HG03342 (cell line): ENCODE data around the gene SPAG8.

Experiments
- ATAC-seq: cut with Tn5 transposase; IDR thresholded peaks from one replicate; pipeline ENCODE4 v1.9.1; 2021; ENCODE audit warnings: mild to moderate bottlenecking, moderate library complexity; ENCODE audit not compliant: unreplicated experiment

The SPAG8 gene

DNA sequence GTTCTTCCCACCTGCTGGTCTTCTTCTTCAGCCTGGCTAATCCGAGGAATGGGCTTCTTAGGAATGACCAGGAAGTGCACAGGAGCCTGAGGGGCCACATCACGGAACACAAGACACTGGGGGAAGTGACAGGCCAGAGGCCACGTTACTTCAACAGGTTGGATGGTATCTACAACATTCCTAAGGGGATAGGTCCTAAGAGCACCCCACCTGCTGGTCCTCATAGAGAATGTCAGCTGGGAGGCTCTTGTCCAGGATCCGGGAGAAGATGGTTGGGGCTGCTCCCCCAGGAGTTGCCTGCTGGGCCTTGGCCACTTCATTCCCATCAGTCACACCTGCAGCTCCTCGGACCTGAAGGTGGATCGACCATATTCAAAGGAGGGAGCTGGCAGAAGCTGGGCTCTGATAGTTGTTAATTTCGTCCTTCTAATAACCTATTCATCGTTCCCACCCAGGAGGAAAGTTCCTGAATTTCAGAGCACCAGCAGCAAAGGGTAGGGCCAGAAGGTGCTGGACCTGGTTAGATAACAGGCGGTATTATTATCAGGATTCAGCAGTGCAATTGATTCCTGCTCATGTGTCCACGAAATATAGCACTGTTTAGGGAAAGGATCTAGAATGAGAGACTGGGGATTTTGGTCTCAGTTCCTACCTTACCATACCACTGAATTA is 1.5 kb upstream of the SPAG8 start:
- no peak for ATAC-seq

DNA sequence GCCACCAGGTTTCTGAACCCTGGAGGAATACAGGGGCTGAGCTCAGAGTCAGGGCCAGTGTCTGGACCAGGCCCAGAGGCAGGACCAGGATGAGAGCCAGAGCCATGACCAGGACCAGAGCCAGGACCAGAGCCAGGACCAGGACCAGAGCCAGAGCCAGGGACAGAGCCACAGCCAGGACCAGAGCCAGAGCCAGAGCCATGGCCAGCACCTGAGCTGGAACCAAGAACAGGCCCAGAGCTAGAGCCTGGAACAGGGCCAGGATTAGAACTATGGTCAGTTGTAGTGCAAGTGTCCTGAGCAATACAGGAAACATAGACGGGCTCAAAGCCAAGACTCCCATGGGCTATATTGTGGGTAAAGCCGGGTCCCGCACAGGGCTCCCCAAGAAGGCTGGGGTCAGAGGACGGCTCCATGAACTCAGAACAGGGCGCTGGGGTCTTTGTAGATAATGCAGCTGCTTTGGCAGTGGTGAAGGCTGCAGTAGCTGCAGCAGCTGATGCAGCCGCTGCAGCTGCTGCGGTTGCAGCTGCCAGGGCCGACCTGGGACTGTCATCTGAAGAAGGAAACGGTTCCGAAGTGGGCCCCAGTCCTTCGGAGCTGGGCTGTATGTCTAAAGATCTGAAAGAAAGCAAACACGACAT is 559 bp downstream of the SPAG8 start:
- no peak for ATAC-seq

DNA sequence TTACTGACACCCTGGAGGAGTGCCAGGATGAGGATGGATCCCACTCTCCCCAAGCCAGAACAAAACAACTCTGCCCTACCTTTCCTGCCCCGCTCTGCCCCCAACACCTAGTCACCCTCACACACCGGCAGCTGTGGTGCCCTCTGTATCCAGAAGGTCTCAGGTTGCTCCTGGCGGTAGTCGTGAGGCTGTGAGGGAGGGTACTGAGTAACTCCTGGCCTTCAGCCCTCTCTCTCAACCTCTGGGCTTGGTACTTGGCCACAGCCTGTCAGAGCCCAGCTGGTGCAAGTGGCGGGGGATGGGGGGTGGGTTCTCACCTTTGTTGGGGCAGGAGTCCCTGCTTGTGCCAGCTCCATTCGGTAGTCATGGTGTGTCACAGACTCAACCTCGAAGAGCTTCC is 1.9 kb downstream of the SPAG8 start:
- no peak for ATAC-seq

DNA sequence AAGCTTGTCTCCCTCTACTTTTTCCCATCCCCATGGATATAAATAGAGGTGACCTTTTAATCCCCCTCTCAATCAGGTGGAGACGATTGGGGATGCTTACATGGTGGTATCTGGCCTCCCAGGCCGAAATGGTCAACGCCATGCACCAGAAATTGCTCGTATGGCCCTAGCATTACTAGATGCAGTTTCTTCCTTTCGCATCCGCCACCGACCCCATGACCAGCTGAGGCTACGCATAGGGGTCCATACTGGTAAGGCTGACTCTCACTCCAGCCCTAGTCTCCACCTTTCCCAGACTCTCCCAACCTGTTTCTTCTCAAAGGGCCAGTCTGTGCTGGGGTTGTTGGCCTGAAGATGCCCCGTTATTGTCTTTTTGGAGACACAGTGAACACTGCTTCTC is 3.6 kb downstream of the SPAG8 start:
- no peak for ATAC-seq

- ATAC-seq, result no peak
These were observed 6.0 kb downstream of the SPAG8 start for GRCh38 chr9:35806101-35806500.

DNA sequence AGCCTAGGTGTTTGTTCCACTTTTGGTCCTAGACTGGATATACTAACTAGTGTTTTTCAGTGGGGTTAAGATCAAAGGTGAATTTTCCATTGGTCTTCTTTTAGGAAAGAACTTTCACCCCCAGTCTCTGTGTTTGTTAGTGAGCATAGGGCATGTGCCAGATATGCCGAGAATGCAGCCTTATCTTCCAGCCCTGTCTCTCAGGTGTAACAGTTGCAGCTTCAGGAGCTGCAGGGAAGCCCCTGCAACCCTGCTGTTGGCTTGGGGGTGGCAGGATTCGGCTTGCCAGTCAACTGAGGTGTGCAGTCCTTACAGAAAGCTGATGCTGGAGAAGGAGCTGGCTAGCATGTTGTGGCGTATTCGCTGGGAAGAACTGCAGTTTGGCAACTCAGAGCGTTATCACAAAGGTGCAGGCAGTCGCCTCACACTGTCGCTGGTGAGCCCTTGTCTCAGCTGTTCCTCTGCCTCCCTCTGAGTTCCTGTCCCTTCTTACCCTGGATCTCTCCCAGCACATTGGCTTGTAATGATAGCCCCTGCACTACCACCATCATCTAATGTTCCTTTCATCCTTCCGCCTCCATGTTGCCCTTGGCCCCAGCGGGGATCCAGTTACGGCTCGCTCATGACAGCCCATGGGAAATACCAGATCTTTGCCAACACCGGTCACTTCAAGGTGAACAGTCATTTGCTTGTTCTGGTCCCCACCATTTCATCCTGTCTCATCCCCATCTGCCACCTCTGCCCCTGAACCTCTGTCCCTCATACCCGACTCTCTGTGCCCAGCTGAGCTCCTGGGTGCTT is 10.5 kb downstream of the SPAG8 start:
- ATAC-seq, result no peak

DNA sequence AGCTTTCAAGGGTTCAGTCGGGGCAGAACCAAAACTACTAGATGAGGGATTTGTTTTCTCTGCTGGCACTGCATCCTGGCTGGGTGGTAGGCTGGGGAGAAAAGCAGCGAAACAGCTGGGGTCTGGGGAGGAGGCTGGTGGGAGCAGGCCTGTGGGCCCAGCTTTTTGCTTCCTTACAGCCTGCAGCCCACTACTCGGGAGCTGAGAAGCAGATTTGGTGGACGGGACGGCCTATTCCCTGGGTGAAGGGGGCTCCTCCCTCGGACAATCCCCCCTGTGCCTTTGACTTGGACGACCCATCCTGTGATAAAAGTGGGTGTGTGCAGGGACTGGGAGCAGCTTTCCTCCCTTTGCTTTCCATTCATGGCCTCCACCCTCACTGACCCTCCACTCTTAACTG is 11.5 kb downstream of the SPAG8 start:
- ATAC-seq, result no peak

DNA sequence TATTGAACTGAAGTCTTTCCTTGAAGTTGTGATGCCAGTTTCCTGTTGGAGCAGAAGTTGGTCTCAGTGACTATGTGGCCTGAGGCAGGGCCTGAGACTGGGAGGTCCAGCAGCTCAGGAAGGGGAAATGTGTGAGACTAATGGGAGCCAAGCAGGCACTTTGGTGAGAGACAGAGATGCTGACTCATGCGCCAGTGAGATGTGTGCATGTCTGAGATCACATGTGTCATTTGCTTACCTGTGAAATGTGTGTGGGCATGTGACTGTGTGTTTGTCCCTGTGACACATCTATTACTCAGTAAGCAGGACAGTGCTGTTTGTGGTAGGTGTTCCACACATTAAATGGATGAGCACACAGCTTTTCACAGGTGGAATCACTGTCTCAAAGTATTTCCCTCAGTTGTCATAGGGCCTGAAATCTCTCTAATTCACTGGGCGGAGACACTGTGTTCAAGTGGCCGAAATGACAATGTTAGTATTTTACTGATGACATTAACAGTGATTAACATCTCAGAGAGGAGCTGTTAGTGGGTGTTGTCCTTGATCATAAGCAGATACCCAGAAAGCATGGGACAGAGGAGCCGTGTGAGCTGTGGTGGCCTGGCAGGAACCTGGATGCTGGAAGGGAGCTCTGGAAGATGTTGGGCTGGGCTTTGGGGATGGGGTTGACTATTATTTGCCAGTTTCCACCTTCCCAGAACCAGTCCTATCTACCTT is 13.2 kb downstream of the SPAG8 start:
- no peak for ATAC-seq

- no peak for ATAC-seq
These were observed 14.6 kb downstream of the SPAG8 start for GRCh38 chr9:35797311-35798109.

DNA sequence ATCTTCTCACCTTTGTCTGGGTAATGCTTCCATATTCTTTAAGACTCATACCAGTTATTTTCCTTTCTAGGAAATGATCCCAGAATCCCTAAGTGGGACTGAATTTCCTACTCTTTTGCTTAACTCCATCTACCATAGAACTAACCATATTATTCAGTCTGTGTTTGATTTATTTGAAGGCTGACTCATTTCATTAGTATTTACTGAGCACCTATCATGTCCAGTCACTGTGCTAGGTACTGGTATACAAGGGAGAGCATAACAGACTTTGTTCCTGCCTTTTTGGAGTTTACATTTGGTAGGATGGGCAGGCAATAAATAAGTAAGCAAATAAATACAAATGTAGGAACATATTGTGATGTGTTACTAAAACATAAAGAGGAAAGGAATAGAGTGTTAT is 16.4 kb downstream of the SPAG8 start:
- ATAC-seq, result no peak

- no peak for ATAC-seq
These were observed 18.6 kb downstream of the SPAG8 start for GRCh38 chr9:35793461-35793860.

DNA sequence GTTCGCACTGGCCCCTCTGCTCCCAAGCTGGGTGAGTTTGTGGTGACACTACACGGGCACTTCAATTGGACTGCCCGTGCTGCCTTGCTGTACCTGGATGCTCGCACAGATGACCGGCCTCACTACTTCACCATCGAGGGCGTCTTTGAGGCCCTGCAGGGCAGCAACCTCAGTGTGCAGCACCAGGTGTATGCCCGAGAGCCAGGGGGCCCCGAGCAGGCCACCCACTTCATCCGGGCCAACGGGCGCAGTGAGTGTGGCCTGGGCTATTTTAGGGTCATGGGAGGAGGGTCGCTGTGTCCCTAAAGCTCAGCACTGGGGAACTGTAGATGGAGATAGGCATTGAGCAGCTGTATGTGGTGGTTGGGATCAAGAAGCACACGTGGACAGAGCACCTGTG is 19.2 kb downstream of the SPAG8 start:
- no peak for ATAC-seq

DNA sequence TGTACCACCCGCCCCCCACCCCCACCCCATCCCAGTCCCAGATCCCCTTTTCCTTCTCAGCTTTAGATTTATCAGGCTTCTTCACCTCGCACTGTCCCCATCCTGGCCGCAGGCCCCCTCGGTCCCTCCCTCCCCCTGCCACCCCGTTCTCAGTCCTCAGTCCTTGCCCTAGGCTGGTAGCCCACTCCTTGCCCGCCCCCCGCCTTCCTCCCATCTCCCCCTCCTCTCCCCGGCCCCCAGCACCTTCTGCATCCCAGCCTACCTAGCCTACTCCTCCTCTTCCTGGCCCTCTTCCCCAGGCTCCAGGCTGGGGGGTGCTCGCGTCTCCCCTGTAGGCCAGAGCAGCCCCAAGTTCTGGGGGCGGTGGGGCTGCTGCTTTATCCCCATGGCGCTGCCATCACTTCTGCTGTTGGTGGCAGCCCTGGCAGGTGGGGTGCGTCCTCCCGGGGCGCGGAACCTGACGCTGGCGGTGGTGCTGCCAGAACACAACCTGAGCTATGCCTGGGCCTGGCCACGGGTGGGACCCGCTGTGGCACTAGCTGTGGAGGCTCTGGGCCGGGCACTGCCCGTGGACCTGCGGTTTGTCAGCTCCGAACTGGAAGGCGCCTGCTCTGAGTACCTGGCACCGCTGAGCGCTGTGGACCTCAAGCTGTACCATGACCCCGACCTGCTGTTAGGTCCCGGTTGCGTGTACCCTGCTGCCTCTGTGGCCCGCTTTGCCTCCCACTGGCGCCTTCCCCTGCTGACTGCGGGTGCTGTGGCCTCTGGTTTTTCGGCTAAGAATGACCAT is 19.8 kb downstream of the SPAG8 start:
- ATAC-seq, result no peak

DNA sequence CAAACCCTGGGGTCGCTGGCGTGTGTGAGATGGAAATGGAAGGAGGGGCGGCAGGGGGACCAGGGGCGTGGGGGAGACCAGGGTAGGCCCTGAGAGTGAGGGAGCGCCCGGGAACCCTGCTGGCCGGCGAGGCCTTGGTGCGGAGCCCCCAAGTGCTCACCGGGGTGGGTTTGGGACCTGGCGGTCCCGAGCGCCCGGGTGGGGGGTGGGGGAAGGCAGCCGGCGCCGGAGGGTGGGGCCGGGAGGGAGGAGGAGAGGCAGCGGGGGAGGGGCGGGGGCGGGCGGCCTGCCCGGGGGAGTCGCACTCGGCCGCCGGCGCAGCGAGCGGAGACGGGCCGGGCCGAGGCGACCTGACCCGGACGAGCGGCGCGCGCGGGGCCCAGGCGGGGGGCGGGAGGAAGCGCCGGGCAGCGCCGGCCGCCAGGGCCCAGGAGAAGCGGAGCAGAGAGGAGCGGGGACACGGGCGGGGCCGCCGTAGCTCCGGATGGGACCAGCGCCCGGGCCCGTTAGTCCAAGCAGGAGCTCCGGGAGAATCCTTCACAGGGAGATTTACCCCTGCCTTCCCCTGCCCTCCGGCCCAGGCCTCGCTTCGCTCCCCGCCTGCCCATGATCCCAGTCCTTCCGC is 20.7 kb downstream of the SPAG8 start, which contains the start of gene NPR2:
NPR2 (plus strand) TSS at position 295 of the 625 bp plus-strand sequence. CDS start 818 bp downstream, outside the sequence.
- no peak for ATAC-seq

DNA sequence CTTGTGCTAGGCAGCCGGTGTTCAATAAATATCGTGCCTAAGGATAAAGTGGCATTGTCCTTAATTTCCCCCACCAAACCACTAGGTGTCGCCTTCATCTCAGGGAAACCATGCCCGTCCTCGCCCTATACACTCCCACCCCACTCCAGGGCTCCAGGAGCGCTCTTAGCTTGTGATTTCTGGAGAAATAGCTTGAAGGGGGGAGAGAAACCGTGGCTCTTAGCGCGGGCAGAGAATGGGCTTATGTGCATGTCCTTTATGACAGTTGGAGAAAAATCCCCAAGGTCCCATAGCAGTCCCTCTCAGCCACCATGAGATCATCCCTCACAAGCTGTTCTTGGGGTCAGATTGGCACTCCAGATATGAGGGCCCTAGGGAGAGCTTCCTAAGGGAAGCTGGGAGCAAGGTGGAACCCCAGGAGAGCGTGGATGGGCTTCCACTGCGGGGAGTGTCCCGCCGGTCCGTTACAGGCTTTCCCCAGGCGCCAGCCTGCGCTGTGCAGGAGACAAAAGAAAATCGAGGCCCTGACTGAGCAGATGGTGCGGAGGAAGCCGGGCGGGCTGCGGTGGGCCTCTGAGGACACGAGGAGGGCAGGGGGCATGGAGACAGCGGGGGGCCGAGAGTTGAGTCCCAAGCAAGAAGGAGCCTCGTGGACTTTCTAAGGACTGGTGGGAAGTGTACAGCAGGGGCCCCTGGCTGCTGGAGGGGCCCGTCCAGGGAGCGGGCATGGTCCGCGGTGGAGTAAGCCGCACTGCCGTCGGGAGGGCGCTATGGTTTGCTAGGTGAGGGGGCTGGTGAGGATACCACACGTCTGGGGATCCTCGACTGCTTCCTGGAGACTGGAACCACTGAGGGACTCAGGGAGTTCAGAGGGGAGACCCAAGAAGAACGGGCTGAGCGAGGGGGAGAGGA is 21.4 kb downstream of the SPAG8 start:
- ATAC-seq, result no peak

DNA sequence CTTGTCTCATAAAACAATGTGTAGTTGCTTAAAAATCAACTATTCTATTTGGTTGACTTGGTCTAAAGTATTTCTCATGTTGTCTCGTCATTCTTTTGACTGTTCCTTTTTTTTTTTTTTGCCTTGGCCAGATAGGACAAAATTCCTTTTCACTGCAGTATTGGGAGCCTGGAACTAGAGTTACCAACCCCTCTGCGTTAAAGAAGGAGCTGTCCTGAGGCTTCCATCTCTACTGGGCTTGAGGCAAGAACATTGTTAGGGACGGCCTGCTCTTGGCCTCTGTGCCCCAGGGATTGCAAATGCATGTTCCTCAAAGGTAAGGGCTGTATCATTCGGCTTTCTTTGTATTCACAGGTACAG is 22.1 kb downstream of the SPAG8 start:
- ATAC-seq, result no peak

DNA sequence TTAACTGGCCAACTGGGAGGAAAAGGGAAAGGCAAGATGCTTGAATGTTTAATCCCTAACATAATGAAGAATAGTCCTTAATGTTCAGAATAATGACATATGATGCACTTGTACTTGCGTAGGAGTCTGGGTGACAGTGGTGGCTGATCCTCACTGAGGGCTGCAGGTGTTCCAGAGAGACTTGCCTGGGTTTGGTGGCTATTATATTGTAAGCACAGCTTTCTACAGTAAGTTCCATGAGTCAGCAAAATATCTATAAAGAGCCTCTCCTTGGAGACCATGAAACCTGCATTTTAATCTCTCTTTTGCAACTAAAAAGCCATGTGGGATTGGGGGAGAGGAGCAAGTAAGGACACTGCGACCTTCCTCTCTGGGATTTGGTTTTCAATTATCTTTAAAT is 22.5 kb downstream of the SPAG8 start:
- ATAC-seq, result no peak

DNA sequence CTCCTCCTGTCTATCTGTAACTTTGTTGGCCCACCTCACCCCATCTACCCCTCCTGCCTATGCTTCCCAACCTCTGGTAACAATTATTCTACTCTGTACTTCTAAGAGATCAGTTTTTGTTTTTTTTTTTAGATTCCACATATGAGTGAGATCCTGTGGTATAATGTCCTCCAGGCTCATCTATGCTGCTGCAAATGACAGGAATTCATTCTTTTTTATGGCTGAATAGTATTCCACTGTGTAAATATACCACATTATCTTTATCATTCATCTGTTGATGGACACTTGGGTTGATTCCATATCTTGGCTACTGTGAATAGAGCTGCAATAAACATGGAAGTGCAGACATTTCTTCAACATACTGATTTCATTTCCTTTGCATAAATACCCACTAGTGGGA is 28.6 kb downstream of the SPAG8 start:
- no peak for ATAC-seq
